Activated naive CD4-positive, alpha-beta T cell treated with anti-CD3 and anti-CD28 coated beads, Interleukin-2, amount 50 U/mL, for 16 hours (primary cell): ENCODE results near the gene AJAP1.

Source experiments
- DNase-seq: peaks from one replicate; pipeline ENCODE4 v3.0.0-alpha.2; 2020

The AJAP1 gene

DNA sequence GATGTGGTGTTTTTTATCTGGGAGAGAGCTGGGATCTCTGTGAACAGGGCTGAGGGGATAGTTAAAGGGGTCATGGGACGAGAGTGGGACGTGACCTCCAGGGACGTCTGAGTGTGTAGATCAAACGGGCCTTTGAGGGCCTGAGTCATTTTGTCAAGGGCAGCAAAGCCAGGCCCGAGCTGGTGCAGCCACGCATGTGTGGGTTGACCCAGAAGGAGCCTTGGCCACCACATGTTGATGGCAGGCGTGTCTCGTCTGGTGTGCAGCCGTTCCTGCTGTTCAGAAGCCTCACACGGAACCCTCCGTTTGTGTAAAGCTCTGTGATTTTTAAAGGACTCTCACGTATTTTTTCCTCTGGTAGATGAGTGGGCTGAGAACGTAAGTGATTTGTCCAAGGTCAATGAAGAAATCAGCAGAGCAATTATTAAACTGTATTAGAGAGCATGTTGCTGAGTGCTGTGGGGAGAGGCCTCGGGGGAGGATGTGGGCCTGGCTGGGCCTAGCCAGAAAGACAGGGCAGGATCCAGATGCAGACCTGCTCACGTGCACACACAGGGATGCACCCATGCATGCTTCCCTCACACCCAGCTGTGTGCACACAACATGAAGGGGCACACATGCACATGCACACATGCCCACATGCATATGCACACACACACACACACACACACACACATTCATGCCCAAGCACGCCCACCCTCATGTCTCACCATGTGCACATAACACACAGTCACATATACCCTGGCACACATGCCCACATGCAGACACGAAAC is 89.8 kb downstream of the AJAP1 start:
- no peak for DNase-seq

DNA sequence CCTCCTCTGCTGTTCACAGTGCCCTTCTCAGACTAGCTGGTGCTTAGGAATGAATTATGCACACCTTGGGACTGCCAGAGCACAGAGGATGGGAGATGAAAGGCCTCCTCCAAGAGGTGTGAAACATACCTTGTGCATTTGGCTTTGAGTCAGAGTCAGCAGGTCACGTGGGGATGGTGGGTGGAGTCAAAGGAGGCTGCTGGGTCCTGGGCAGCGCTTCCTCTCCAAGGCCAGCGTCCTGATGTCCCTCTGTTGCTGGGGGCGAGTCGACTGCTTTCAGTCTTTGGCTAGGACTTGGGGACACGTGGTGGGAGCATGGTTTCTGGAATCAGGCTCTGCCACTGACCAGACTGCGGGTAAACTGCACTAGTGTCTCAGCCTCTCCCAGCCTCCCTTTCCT is 91.2 kb downstream of the AJAP1 start:
- DNase-seq, result no peak

DNA sequence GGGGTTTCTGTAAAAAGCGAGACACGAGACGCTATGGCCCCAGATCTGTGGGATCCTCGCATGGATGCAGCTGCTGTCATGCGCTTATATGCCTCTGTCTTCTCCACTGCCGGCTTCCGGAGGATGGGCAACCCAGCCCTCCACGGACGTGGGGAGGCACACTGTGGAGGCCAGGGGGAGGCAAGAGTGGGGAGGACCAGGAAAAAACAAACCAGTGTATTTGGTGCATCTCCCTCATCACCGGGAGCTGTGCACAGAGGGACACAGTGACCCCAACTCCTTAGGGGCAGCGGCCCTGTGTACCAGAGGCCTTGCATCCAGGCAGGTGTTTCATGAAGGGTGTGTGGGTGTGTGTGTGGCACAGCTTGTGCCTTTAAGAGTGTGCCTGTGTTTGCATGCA is 95.0 kb downstream of the AJAP1 start:
- DNase-seq, result no peak

DNA sequence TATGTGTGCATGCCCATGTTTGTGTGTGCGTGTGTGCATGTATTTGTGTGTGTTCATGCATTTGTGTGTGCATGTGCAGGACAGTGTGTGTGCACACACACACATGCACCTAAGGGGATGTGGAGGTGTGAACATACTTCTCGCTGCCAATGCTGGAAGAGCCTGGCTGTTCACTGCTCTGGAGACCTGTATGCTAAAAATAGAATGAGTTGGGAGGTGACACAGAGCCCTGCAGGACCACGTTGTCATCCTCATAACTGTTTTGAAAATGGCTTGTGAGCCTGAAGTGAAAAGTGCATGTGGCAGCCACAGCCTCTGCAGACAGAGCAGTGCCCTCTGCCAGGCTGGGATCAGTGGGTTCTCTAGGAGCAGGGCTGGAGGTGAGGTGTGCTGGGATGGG is 95.8 kb downstream of the AJAP1 start:
- DNase-seq, result no peak

DNA sequence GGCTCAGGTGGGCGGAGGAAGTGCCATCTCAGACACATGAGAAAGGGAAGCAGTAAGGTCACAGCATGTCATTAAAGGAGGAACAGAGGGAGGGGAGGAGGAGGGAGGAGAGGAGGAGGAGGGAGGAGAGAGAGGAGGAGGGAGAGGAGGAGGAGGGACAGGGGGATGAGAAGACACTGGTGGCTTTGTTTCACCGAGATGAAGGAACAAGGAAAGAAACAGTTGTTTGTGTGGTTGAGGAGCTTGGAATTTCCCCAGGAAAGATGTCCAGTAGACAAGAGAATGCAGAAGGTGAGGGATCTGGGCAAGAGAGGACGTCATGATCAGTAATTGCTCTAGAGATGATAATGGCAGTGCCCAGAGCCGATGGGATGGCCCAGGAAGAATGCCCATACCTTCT is 97.7 kb downstream of the AJAP1 start:
- DNase-seq, result no peak

DNA sequence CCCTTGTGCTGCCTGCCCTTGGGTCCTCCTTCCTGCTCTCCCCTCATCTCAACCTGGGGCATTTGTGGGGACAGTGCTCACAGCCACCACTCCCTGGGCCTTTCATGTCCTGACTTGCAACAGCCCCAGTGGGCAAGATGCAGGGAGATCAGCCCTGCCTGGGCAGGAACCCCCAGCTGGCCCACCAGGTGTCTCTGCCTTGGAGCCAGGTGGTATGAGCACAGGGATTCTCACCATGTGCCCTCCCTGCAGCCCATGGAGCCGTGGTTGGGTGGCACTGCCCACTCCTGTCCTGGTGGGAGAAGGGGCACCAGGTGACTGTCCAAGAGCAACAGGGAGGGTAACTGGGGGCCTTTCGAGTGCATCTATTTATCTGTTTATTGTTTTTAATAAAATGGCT is 100.4 kb downstream of the AJAP1 start:
- no peak for DNase-seq

DNA sequence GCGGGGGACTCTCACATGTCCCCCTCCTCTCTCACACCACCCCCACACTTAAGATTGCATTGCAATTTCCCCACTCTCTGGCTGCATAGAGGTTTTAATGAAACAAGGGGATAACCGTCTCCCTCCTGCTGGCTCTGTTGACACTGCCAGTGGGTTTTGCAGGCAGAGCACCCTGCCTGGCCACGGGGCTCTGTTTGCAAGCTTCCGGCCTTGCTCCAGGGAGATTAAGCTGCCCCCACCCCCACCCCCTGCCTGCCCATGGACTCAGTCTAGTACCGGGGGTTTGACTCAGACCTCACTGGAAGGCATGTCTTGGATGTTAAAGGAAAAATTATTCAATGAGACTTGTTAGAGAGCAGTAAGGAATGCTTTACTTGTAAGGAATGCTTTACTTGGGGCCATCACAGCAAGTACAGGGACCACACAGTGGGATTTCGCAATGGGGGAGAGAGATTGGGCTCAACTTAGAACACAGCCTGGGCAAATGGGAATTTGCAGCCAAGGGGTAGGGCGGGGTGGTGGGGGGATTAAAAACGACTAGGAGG is 101.0 kb downstream of the AJAP1 start:
- no peak for DNase-seq

DNA sequence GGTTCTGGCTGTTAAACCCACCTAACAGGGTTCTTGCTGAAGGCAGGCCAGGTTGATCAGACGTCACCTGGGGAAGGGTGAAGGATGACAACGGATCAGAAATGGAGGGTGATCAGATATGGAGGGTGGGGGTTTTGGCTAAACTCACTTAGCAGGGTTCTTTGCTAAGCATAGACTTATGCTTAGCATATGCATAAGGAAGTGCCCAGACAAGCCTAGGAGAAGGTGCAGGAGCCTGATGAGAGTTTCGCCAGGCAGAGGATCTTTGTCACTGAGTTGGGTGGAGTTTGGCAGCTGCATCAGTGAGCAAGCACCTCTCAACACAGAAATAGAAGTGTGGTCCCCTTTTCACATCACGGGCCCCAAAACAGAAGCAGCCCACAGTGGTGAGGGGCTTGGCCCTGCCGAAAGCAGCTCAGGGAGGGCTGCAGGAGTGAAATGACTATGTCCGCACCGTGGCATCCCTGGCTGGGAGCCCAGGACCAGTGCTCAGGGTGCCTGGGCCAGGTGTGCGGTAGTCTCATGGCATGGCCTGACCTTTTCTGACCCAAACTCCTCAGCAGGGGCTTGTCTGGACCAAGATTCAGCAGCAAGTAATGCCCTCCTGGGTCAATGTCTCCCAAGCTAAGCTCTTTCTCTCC is 101.6 kb downstream of the AJAP1 start:
- DNase-seq, result no peak

DNA sequence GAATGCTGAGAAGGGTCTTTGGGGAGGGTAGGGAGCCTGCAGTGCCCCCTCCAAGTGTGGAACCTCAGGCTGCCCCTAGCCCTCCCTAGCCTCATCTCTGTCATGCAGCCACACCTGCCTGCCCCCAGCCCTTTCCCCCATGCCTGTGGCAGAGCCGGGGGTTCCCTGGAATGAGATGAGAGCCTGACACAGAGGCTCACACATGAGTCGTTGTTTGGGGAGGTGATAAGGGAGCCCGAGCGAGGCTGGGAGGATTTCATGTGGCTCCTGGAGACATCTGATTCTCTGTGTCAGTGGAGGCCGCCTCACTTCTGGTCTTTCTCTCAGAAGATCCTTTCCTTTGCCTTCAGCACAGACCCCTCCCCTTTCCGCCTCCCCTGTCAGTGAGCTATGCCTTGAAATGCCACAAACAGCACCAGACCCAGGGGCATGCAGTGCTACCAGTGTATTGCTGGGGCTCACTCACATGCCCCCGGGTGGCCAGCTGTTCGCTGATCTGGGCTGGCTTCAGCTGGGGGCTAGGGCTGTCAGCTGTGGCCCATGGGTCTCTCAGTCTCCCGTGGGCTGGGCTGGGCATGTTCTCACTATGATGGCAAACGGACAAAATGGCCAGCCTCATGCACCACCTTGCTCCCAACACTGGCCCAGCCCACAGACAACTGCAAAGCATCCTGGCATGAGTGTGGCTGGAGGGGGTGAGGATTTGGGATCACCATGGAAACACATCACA is 102.6 kb downstream of the AJAP1 start:
- no peak for DNase-seq

DNA sequence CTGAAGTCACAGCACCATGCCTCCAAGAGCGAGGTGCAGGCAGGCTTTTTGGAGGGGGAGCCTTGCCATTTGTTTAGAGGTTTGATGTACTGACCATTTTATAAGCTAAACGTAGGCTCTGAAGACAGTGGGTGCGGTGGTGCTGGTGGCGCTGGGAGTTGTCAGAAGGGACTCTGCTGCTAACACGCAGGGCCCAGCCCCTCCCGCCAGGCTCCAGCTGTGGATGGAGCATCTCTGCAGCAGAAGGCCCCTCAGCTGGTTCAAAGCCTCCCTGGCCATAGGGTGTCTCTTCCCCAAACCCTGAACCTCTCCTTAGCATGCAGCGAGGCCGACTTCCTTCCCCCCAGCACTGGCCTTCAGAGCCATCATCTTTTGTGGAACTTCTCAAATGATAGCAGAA is 105.3 kb downstream of the AJAP1 start:
- DNase-seq, result no peak

DNA sequence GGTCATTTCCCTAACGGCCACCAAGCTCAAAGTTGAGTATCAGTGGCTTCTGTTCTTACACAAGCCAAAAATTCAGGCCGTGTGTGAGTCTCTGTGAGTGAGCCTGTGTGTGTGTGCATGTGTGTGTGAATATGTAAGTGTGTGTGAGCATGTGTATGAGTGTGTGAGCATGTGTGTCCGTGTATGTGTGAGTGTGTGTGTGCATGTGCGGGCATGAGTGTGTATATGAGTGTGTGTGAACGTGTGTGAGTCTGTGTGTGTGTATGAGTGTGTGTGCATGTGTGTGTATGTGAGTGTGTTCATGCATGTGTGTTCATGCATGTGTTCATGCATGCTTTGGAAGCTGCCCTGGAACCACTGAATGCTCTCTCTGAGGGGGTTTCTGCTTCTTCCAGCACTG is 105.7 kb downstream of the AJAP1 start:
- no peak for DNase-seq

DNA sequence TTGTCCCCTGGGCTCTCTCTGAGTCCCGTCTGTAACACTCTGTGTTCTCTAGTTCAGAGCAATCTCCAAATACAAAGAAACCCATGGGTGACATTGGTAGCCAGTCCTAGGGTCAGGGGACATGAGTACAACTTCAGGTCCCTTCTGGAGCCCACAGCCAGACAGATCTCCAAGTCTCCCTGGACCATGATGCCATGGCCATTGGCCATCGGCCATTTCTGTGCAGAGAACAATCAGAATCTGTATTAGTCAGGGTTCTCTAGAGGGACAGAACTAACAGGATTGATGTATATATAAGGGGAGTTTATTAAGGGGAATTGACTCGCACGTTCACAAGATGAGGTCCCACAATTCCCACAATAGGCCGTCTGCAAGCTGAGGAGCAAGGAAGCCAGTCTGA is 106.9 kb downstream of the AJAP1 start:
- DNase-seq, result no peak

DNA sequence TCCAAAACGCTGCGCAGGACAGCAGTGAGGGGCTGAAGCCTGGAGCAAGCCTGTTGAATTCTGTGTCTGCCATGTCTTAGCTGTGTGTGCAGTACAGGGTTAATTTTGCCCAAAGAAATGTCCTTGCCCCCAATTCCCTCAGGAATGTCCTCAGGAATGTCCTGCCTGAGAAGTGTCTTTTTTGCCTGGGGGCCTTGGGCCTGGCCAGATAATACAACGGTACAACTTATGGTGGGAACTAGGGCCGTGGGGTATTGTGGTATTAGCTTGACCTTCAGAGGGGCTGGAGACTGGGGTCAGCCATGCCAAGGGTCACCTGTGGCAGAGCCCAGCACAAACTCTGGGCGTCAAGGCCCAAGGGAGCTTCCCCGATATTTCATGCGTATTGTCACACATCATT is 107.7 kb downstream of the AJAP1 start:
- DNase-seq, result no peak

DNA sequence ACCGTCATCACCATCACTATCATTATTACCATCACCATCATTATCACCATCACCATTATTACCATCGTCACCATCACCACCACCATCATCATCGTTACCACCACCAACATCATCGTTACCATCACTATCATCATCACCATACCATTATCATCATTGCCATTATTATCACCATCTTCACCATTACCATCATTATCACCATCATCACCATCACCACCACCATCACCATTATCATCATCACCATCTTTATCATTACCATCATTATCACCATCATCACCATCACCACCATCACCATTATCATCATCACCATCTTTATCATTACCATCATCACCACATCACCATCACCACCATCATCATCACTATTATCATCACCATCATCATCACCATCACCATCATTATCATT is 112.9 kb downstream of the AJAP1 start:
- DNase-seq, result no peak

DNA sequence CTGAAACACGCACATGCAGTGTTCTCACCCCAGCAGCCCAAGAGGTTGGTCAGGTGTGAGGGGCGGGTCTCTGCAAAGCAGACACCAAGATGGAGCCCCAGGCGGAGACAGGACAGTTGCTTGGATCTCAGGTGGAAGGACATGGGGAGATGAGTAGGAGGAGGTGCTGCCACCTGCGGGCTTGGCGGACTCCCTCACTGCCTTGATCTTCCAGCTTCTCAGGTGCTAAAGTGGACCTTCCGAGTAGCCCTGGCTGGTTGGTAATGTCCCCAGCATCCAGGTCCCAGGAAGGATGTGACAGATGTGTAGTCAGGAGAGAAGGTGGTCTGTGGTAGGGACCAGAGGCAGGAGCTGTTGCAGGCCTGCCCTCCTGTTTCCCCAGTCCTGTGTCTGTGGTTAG is 114.1 kb downstream of the AJAP1 start:
- DNase-seq, result no peak

DNA sequence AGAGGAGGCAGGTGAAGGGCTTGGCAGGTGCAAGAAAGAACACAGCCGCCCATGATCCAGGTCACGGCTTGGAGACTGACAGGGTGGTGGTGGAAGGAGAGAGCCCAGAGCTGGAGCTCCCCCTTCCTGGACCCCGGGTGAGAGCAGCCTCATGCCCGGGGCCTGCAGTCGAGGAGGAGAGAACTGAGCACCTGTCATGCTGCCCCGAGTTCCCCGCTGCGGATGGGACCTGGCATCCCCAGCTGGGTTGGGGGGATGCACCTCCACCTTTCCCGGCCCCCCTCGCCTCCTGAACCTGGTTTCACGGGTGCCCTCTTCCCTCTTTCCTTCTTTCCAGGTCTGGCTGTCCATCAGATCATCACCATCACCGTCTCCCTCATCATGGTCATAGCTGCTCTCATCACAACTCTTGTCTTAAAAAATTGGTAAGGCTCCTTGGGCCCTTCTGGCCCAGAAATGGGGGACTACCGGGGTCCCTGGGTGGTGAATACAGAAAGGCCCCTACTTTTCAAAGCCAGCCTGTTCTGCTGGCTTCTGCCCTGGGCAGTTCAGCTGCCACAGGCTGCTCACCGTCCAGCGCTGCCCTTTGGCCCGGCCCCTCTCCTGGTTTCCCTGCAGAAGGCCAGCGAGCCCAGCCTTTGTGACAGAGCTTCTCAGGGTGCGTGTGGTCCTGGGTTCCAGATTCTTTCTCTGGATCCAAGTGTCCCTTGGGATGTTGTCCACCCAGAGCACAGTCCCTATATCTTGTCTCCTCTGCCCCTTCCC is 115.3 kb downstream of the AJAP1 start:
- DNase-seq, result no peak

DNA sequence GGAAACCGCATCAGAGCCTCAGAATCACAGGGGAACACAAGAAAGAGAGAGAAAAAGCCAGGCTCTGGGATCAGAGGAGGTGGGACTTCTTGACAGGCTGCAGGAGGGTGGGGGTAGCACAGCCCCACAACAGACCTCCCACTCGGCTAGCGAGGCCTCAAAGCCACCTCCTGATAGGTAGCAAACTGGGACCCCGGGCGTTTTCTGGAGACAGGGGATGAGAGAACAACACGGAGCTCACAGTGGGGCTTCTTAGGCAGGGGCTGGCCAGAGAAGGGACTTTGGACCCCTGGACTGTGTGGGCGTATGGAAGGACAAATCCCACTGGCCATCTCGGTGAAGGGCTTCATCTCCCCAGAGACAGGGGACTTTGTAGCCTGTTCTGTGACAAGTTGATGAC is 116.3 kb downstream of the AJAP1 start:
- DNase-seq, result no peak

DNA sequence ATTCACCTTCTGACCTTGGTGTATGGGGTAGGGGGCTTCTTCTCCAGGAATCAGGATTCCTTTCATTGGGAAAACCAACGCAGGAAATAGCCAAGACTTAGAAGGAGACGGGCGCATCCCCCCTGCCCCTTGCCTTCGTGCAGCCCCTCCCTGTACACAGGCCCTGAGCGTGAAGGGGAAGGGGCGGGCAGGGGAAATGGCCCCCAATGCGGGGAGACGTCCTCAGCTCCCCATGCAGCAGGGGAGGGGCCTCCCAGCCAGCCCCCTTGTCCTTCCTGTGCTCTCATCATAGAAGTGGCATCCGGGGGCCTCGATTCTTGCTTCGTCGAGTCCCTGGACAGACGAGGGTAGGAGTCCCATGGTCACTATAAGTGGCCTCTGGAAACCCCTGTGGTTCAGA is 116.9 kb downstream of the AJAP1 start:
- DNase-seq, result no peak

DNA sequence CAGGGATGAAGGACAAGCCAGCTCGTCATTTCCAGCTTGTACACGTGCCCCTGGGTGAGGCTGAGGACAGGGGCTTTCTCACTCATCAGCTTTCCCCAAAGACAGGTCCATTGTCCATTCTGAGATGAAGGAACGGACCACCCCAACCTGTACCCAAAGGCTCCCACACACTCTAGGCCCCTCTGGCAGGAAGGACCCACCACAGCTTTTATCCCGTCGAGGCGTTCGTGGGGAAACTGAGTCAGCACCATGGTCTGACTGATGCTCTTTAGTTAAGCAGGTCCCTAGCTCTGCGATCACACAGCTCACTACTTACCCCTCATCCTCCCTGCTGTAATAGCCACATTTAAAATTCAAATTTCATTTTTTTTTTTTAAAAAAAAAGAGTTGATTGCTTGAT is 117.3 kb downstream of the AJAP1 start:
- no peak for DNase-seq

DNA sequence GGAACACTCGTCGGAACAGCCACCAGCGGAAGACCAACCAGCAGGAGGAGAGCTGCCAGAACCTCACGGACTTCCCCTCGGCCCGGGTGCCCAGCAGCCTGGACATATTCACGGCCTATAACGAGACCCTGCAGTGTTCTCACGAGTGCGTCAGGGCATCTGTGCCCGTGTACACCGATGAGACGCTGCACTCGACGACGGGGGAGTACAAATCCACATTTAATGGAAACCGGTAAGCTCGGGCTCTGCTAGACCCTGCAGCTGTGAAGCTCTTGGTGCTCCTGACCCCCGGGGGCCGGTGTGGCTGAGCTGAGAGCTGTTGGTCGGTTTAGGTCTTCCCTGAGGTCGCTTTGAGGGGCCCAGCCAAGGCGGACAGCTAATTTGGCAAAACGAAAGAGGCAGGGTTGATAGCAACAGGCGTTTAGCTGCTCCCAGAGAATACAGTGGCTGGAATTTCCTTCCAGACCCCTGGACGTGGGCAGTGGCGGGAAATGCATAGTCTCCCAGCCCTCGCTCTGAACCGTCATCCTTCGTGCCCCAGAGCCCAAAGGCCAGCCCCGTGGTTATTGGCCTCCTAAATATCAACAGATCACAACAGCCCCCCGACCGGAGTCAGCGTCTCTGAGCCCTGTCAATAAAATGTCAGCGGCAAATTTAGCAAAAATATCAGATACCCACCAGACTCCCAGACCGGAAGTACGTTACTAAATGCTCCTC is 118.0 kb downstream of the AJAP1 start:
- no peak for DNase-seq

DNA sequence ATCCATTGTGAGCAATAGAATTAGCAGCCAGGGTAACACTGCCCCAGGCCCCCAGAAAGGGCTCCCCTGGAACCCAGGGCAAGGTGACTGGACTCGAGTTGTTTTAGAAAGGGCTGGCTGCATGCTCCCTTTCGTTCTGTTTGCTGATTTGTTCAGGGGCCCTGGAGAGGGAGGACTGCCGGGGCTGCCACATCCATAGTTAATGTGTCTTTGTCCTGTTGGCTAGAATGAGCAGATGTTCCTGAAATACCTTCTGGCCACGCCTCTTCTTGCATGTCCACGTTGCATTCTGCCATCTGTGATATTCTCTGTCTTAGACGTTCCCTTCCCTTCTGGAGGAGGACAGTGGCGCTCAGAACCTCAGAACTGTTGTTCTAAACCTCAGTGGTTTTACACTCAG is 118.8 kb downstream of the AJAP1 start:
- DNase-seq, result no peak

DNA sequence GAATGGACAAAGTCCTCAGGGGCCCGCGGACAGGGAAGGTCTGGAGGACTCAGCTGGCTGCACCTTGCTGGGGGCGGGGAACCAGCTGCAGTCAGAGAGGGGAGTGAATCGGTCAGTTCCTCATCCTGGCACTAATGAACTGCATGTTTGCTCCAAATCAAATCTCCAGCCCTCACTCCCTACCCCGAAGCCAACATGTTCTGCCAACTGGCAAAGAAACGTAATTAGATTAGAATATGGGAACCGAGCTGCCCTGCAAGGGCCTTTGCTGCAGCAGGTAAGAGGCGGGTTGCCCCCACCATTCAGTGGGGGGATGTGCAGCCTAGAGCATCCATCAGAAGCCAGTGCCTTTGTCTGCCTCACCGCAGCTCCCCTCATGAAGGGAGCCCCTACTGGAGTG is 121.1 kb downstream of the AJAP1 start:
- DNase-seq, result no peak

DNA sequence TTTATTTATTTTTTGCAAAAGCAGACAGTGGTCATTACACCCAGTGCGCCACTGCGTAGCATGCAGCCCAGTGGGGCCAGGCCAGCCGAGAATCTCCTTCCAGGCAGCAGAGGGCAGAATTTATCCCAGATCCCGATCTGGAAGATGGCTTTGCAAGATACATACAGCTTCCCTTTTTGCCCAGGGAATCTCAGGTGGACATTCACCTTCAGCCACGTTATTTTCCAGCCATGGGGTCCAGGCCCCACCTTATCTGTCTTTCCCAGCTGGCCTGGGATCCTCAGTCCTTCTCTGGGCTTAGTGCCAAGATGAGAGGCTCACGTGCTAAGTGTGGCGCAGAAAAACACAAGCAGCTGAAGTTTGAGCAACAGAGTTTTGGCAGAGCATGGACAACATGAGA is 123.6 kb downstream of the AJAP1 start:
- DNase-seq, result no peak
